ENCODE data around the gene TECPR2.
"Not testable (repeated sequence)": the region's sequence is repeated elsewhere in the genome, so short reads cannot be mapped to it uniquely, and the experiment has no call there.

The TECPR2 gene

GRCh38 chr14:102509746-102510615, 147.2 kb downstream of the TECPR2 start, which contains the start of gene ANKRD9:
Gene ANKRD9, minus strand, starts transcription at chr14:102509776. Its CDS starts 1,887 bp downstream, at chr14:102507889.
- DNase-seq (ENCODE audit: low read depth) = peak; percentile 93

- DNase-seq (ENCODE audit: low read depth) = no peak
Measured at GRCh38 chr14:102510616-102511520, 148.1 kb downstream of the TECPR2 start.

DNA sequence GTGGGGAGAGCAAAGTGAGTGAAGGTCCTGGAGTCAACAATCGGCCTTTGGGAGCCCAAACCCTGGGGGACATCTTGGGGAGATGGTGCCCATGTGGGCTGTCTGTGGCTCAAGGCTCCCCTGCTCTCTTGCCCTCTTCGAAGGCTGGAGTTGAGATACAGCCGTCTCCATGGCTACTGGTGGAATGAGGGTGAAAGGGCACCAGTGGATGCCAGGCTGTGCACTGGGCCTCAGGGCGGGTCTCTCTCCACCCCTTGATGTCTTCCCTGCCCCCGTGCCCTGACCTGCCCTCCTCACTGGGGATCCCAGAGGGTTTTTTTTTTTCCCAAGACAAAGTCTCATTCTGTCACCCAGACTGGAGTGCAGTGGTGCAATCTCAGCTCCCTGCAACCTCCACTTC, 148.8 kb downstream of the TECPR2 start:
- DNase-seq (ENCODE audit: low read depth) = no peak

DNA sequence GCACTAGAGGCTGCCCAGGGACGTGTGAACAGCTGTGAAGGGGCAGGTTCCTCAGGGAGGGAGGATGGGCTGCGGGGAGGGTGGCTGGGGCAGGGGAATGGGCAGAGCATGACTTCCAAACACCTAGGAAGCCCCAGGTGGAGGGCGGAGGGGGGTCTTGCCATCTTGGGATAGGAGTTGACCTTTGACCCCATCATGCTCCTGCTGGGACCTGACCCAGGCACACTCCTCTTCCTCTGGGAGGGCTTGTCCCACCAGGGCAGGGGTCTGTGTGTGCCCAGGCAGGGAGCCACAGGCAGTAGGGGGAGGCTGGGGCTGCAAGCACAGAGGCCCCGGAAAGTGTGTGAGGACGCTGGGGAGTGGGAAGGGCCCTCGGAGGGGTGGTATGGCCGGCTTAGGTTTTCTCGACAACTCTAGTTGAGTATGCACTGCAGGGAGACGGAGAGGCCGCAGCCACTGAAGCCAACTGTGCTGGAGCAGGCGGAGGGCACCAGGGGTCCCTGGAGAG, 150.1 kb downstream of the TECPR2 start:
- no peak for DNase-seq (ENCODE audit: low read depth)

DNA sequence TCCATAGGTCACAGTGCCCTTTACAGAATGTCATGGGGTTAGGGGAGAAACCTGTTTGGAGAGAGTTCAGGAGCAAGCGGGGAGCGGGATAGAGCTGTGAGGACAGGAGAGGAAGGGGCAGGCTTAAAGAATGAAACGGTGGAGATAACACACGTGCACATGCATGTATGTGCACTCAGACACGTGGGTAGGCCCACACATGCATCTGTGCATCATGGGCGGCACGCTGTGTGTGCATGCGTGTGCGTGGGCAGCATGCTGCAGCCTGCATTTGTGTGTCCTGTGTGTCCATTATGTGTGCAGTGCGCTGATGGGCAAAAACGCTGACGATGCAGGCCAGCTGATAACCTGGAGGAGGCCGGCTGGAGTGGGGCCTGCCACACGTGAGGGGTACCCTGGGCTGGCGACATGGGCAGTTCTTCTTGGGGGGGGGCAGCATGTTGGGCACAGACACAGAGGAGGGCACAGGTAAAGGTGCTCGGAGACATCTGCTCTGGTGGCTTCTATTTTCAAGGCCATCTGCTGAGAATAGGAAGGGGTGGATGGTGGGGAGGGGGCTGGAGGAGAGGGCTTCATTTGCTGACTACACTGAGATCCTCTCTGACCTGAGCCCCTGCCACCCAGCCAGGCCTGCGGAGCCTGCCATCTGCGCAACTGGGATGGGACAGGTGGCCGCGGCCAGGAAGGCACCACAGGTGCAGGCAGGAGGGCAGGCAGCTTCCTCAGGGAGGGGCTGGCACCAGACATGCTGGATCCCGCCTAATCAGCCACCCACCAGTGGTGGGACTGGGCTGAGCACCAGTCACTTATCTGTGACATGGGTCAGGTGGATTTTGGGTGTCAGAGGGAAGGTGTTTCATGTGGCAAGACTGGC, 151.4 kb downstream of the TECPR2 start:
- no peak for DNase-seq (ENCODE audit: low read depth)

DNA sequence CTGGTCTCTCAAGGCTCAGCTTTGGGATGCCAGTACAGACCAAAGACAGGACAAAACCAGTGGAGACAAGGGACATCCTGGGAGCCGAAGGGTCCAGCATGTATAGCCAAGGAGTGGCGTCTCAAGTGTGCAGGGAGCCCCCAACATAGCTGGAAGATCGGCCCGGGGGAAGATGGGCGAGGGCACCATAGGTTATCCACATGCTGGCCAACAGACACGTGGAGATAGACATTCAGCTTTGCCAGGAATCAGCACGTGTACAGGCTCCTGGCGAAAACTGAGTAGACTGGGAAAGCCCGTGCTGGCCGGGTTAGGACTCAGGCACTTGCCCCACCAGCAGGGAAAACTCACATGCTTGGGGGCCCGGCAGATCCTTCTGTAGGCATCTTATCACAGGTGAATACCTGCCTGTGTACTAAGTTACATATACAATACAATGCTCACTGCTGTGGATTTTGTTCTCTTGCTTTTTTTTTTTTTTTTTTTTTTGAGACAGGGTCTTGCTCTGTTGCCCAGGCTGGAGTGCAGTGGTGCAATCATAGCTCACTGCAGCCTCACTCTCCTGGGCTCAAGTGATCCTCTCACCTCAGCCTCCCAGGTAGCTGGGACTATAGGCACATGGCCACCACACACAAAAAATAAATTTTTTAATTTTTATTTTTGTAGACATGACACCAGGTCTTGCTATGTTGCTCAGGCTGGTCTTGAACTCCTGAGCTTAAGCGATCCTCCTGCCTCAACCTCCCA, 152.4 kb downstream of the TECPR2 start:
- no peak for DNase-seq (ENCODE audit: low read depth)

GRCh38 chr14:102516531-102517391, 154.0 kb downstream of the TECPR2 start:
- DNase-seq (ENCODE audit: low read depth) = peak; percentile 31

DNA sequence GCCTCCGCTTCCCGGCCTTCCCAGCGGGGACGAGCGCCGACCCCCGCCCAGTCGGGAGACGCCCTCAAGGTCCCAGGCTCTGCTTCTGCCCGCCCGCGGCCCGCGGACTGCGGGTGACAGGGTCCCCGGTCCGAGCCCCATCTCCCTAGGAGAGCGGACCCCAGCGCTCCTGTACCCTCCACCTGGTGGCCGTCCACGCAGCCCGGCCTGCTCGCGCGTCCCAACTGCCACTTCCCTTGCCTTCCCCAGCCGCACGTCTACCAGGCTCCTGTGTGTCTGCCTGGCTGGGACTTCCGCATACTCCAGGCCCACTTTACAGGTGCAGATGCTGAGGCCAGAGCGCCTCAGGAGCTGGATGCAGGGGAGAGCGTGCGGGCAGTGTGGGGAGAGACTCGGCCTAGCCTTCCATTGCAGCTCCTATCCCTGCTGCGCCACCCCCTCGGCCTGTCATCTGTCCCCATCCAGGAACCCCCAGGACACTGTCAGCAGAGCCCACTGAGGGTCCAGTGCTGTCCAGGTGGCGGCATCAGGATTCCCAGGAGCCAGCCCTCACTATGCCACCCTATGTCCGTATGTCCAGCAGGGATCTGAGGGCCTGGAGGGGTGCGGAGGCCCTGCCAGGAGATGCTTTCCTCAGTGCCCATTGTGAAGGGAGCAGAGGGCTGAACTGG, 154.8 kb downstream of the TECPR2 start:
- DNase-seq (ENCODE audit: low read depth) = no peak

DNA sequence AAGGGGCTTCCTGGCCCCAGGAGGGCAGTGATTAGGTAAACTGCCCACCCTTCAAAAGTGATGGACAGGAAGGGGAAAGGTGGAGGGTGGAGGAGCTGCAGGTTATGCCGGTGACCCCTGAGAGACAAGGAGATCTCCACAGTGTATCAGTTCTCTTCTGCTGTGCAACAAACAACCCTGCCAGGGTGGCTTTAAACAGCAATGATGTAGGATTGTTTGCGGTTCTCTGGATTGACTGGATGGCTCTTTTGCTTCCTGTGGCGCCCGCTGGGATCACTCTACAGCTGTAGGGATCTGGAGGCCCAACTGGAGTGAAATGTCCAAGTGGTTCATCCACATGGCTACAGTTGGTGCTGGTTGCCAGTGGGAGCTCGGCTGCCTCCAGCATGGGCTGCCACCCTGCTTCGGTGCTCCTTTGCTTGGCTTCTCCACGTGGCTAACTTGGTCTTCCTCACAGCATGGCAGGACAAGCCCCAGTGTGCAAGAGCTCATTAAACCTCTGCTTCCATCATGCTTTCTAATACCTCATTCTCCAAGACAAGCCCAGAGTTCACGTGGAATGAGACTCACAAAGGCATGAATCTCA, 155.4 kb downstream of the TECPR2 start:
- DNase-seq (ENCODE audit: low read depth) = no peak

DNA sequence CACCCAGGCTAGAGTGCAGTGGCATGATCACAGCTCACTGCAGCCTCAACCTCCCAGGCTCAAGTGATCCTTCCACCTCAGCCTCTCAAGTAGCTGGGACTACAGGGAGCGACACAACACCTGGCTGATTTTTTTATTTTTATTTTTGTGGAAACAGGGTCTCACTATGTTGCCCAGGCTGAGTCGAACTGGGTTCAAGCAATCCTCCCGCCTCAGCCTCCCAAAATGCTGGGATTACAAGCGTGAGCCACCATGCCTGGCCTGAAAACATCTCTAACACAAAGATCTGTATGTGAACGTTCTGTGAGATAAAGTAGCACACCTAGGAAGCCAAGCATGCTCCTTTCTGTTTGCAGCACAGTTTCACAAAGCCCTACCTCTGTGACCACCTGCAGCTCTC, 157.0 kb downstream of the TECPR2 start:
- not testable (repeated sequence) for DNase-seq (ENCODE audit: low read depth)

DNA sequence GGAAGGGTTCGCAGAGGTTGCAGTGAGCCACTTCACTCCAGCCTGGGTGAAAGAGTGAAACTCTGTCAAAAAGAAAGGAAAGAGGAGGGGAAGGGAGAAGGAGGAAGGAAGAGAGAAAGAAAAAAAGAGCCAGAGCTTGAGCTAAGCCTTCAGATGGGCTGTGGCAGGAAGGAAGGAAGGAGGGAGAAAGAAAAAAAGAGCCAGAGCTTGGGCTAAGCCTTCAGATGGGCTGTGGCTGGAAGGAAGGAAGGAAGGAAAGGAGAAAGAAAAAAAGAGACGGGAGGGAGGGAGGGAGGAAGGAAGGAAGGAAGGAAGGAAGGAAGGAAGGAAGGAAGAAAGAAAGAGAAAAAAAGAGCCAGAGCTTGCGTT, 160.4 kb downstream of the TECPR2 start:
- DNase-seq (ENCODE audit: low read depth) = no peak

DNA sequence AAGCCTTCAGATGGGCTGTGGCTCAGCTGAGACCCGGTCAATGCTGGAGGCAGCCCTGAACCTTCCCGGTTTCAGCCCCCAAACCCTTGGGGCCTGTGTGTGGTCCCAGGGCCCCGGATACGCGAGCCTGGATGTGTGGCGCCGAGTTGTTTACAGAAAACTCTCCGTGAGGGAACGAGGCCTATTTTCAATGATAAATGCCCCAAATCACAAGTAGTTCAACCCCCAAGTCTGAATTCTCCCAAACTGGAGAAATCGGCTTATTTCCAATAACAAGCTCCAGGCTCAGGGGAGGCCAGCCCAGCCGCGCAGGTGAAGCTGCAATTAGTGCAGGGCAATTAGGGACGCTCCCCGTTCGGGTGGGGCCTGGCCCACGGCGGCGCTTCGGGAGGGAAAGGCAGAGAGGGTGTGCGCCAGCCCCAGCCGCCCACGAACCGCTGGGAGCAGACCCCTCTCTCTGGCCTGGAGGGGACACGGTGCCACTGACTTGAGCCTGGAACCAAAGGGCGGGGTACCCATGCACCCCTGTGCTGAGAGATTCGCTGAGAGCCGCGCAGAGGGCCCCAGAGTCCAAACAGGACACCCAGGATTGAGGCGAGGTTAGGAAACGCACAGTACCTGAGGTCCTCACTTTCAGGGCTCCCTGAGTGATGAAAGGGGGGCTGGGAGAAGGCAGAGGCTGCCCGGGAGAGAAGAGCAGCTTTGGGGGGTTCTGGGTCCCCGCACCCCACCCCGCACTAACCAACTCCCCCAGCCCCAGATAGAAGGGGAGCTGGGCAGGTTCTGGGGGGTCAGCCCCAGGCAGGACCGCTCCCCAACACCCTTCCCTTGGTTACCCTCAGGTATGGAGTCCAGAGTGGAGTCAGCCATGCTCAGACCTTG, 161.1 kb downstream of the TECPR2 start:
- DNase-seq (ENCODE audit: low read depth) = no peak

- DNase-seq (ENCODE audit: low read depth) = peak; percentile 99
Measured at GRCh38 chr14:102524451-102525218, 161.9 kb downstream of the TECPR2 start.

DNA sequence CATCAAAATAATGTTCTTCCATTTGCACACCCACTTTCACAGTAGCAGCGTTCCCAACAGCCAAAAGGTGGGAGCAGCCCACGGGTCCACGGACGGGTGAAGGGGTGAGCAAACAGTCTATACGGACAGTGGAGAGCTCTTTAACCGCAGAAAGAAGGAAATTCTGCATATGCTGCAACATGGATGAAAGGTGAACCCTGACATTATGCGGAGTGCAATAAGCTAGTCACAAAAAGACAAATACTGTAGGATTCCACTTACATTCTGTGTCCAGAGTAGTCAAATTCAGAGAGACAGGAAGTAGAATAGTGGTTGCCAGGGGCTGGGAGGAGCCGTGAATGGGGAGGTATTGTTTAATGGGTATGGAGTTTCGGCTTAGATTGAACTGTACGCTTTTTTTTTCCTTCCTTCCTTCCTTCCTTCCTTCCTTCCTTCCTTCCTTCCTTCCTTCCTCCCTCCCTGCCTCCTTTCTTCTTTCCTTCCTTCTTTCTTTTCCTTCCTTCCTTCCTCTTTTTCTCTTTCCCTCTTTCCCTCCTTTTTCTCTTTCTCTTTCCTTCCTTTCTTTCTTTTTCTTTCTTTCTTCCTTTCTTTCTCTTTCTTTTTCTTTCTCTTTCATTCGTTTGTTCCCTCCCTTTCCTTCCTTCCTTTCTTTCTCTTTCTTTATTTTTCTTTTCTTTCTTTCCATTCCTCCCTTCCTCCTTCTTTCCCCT, 162.6 kb downstream of the TECPR2 start:
- peak; percentile 75 for DNase-seq (ENCODE audit: low read depth)

DNA sequence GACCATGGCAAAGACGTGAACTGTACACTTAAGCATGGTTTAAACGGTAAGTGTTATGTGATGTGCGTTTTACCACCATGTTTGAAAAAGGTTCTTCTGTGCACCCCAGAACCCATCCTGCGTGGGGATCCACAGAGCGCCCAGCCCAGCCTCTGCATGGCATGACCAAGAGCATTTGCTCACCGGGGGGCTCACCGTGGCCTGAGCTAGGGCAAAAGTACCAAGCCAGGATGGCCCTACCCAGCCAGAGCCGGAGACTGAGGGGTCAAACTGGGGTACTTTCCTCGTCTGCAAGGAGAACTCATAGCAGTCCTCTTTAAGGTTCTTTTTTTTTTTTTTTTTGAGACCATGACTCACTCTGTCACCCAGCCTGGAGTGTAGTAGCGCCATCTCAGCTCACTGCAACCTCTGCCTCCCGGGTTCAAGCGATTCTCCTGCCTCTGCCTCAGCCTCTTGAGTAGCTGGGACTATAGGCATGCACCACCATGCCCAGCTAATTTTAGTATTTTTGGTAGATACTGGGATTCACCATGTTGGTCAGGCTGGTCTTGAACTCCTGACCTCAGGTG, 163.3 kb downstream of the TECPR2 start:
- no peak for DNase-seq (ENCODE audit: low read depth)

All from EH (cell line).